GM23338 (cell line): ENCODE data around the gene PPP2R5B. TPM values are rescaled to one million over a fixed set of nuclear protein-coding genes. Genes with fewer than 3 reads are reported as not detected.

Source experiments
- ATAC-seq: fragments of 200-7000 bp; cut with Tn5 transposase; 3 replicates; pipeline ENCODE4 v1.9.1; 2020
- DNase-seq: peaks from one replicate; pipeline ENCODE4 v3.0.0-alpha.2; 2015; ENCODE audit warnings: low spot score
- H2AFZ ChIP-seq: fragments of 200-600 bp; sonication (generic); 2 replicates; pipeline ENCODE4 v1.8.0; 2016; ENCODE audit warnings: antibody characterized with exemption, mild to moderate bottlenecking, moderate library complexity
- H3F3A ChIP-seq: fragments of 200-600 bp; sonication (generic); replicated peaks from 2 replicates; pipeline ENCODE4 v1.8.0; 2017; ENCODE audit warnings: antibody characterized with exemption, mixed run types, low read depth
- H3K27ac ChIP-seq: fragments of 200-600 bp; sonication (generic); 2 replicates; pipeline ENCODE4 v1.6.1; 2016; ENCODE audit warnings: low read depth
- H3K27me3 ChIP-seq: fragments of 200-600 bp; sonication (generic); 2 replicates; pipeline ENCODE4 v1.8.0; 2016; ENCODE audit warnings: mild to moderate bottlenecking, mixed run types, moderate library complexity; ENCODE audit not compliant: insufficient read depth
- H3K36me3 ChIP-seq: fragments of 200-600 bp; sonication (generic); 2 replicates; pipeline ENCODE4 v1.8.0; 2016; ENCODE audit warnings: mild to moderate bottlenecking; ENCODE audit not compliant: insufficient read depth
- H3K4me1 ChIP-seq: fragments of 200-600 bp; sonication (generic); 2 replicates; pipeline ENCODE4 v1.8.0; 2016; ENCODE audit warnings: mild to moderate bottlenecking, moderate library complexity; ENCODE audit not compliant: insufficient read depth
- H3K4me2 ChIP-seq: fragments of 200-600 bp; sonication (generic); 2 replicates; pipeline ENCODE4 v1.7.1; 2017; ENCODE audit warnings: mixed run types
- H3K4me3 ChIP-seq: fragments of 200-600 bp; sonication (generic); 2 replicates; pipeline ENCODE4 v1.6.1; 2016; ENCODE audit warnings: mixed run types
- H3K79me2 ChIP-seq: fragments of 200-600 bp; sonication (generic); replicated peaks from 2 replicates; pipeline ENCODE4 v1.8.0; 2017; ENCODE audit warnings: mild to moderate bottlenecking; ENCODE audit not compliant: insufficient read depth
- H3K9me2 ChIP-seq: fragments of 200-600 bp; sonication (generic); 2 replicates; pipeline ENCODE4 v1.8.0; 2017; ENCODE audit not compliant: insufficient read depth
- H4K20me1 ChIP-seq: fragments of 200-600 bp; sonication (generic); replicated peaks from 2 replicates; pipeline ENCODE4 v1.8.0; 2017; ENCODE audit warnings: mild to moderate bottlenecking; ENCODE audit not compliant: insufficient read depth
- H3K27ac Mint-ChIP-seq: 2 replicates; pipeline ENCODE4 v1.8.0; 2020; ENCODE audit warnings: inconsistent platforms, mild to moderate bottlenecking, moderate library complexity, mixed read lengths
- H3K27me3 Mint-ChIP-seq: 3 replicates; pipeline ENCODE4 v1.8.0; 2022; ENCODE audit warnings: low read depth, mild to moderate bottlenecking, moderate library complexity, mixed read lengths, inconsistent platforms; ENCODE audit not compliant: insufficient read depth, poor library complexity
- H3K36me3 Mint-ChIP-seq: 3 replicates; pipeline ENCODE4 v1.8.0; 2021; ENCODE audit warnings: low read depth, mild to moderate bottlenecking, inconsistent platforms, moderate library complexity, mixed read lengths
- H3K4me1 Mint-ChIP-seq: 3 replicates; pipeline ENCODE4 v1.8.0; 2020; ENCODE audit warnings: mild to moderate bottlenecking, inconsistent platforms, mixed read lengths
- H3K4me3 Mint-ChIP-seq: 3 replicates; pipeline ENCODE4 v1.8.0; 2021; ENCODE audit warnings: moderate library complexity, mild to moderate bottlenecking, inconsistent platforms, mixed read lengths
- H3K9me3 Mint-ChIP-seq: 3 replicates; pipeline ENCODE4 v1.8.0; 2020; ENCODE audit warnings: moderate library complexity, mild to moderate bottlenecking, inconsistent platforms, mixed read lengths
- CREB1 ChIP-seq: fragments of 250-450 bp; sonication (Bioruptor Pico); IDR thresholded peaks from 2 replicates; pipeline ENCODE4 v1.5.0; 2020; ENCODE audit warnings: low read depth, mild to moderate bottlenecking, moderate library complexity
- EZH2 ChIP-seq: fragments of 200-600 bp; sonication (generic); IDR thresholded peaks from one replicate; pipeline ENCODE4 v1.8.0; 2017; ENCODE audit warnings: antibody characterized with exemption, mild to moderate bottlenecking, low read depth; ENCODE audit not compliant: unreplicated experiment
- JUNB ChIP-seq: IDR thresholded peaks from one replicate; pipeline ENCODE4 v1.6.1; 2016; ENCODE audit warnings: antibody characterized with exemption; ENCODE audit not compliant: unreplicated experiment
- NANOG ChIP-seq: IDR thresholded peaks from 2 replicates; pipeline ENCODE4 v1.6.1; 2016; ENCODE audit warnings: antibody characterized with exemption, borderline replicate concordance
- POLR2AphosphoS5 ChIP-seq: IDR thresholded peaks from 2 replicates; pipeline ENCODE4 v1.6.1; 2016; ENCODE audit warnings: antibody characterized with exemption, low read depth
- STAT1 ChIP-seq: IDR thresholded peaks from one replicate; pipeline ENCODE4 v1.6.1; 2016; ENCODE audit warnings: antibody characterized with exemption; ENCODE audit not compliant: unreplicated experiment
- ZNF114 ChIP-seq: fragments of 250-450 bp; sonication (Bioruptor Pico); IDR thresholded peaks from 2 replicates; pipeline ENCODE4 v1.5.0; 2020; ENCODE audit warnings: mild to moderate bottlenecking, moderate library complexity
- polyA plus RNA-seq: library from polyadenylated mRNA; unstranded; fragments of >200 nt; fragmentation: Nextera tagmentation; extraction: Ambion mirVana; gene quantifications from 2 replicates; pipeline ENCODE4 v1.2.1, GENCODE V29; 2016
- total RNA-seq: library from RNA; depleted of rRNA; stranded (reverse); fragments of >200 nt; shearing (Covaris generic); gene quantifications from 2 replicates; pipeline ENCODE4 v1.2.3, GENCODE V29; 2014
- TF ChIP-seq, protein P1 (sequence below): IDR thresholded peaks from one replicate; pipeline ENCODE4 v1.6.1; 2018; ENCODE audit warnings: antibody characterized with exemption; ENCODE audit not compliant: unreplicated experiment
- TF ChIP-seq, protein P2 (sequence below): IDR thresholded peaks from 2 replicates; pipeline ENCODE4 v1.6.1; 2016; ENCODE audit warnings: antibody characterized with exemption
- TF ChIP-seq, protein P3 (sequence below), 2 experiments: fragments of 200-600 bp in 1 of 2; sonication (generic) in 1 of 2; conservative IDR thresholded peaks; 2 replicates each; pipeline versions ENCODE4 v1.5.1 to v1.6.1; 2016 to 2017; ENCODE audit warnings: antibody characterized with exemption in 2 of 2, low read depth in 2 of 2, mild to moderate bottlenecking in 2 of 2, moderate library complexity in 1 of 2

PPP2R5B gene
- total and polyA plus RNA-seq, 2 experiments from 2014 or later = 2.8 to 5.8 TPM

DNA sequence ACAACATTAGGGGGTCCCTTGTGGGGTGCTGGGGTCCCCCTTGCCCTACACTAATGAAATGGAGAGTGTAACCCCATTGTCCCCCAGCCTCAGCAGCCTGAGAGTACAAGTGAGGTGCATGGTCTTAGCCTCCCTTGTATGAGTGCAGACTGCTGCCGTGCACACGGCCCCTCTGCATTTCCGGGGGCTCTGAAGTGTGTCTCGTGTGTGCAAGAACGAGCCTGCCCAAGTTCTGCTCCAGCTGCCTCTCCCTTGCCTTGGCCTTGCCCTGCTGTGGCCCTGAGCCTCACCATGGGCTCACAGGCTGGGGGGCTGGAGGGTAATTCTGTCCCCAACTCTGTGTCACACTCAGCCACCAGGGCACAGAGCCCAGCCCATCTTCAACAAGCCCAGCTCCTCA, 40.9 kb upstream of the PPP2R5B start:
- H3K4me2 ChIP-seq = no peak overlapping the region
- H3K27me3 ChIP-seq = no peaks in the 10 kb centered on the region
- ATAC-seq (no peak), DNase-seq (no peak)
- H4K20me1 ChIP-seq = no peaks in the 10 kb centered on the region
- H3K4me1 ChIP-seq = peaks cover 18% of the 10 kb centered on the region; the same call in 1 of the 2 replicates
- Mint-ChIP-seq H3K36me3 (no peaks in the 10 kb centered on the region), H3K9me3 (no peaks in the 10 kb centered on the region), H3K27me3 (peaks cover 4% of the 10 kb centered on the region), H3K27ac (no peak overlapping the region), H3K4me3 (no peak overlapping the region; the same call in 2 of the 3 replicates), H3K4me1 (peaks cover 23% of the 10 kb centered on the region)
- H3F3A ChIP-seq = 0 out of 2 replicates have a peak, but pooled peaks cover 5% of the 10 kb centered on the region
- no peak overlapping the region for H2AFZ ChIP-seq
- no peaks in the 10 kb centered on the region for H3K36me3 ChIP-seq
- TF ChIP-seq JUNB (no peak), EZH2 (no peak), POLR2AphosphoS5 (no peak), NANOG (no peak), ZNF114 (CRISPR knock-in tag) (no peak)
- no peak overlapping the region for H3K4me3 ChIP-seq
- no peaks in the 10 kb centered on the region for H3K79me2 ChIP-seq
- no peak overlapping the region for H3K27ac ChIP-seq
- H3K9me2 ChIP-seq = no peaks in the 10 kb centered on the region

DNA sequence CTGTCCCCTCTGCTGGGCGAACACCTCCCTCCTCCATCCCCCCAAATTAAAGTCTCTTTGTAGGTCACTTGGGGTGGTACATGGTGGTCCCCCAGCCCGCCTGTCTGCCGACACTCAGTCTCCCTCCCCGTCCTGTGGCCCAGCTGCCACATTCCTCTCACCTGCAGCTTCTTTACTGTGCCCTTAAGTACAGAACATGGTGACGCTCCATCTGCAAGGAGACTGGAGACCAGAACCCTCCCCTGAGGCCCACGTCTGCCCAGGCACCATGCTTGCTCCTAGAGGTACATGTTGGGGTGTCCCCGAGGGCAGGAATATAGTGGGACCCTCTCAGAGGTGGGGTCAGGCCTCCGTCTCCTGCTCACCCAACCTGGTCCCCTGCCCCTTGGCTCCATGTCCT, 40.5 kb upstream of the PPP2R5B start:
- Histone ChIP-seq H3K27me3 (no peaks in the 10 kb centered on the region), H3K9me2 (no peaks in the 10 kb centered on the region), H3F3A (0 out of 2 replicates have a peak, but pooled peaks cover 3% of the 10 kb centered on the region), H3K36me3 (no peaks in the 10 kb centered on the region), H3K27ac (no peak overlapping the region), H3K4me2 (no peak overlapping the region), H2AFZ (no peak overlapping the region), H3K79me2 (no peaks in the 10 kb centered on the region), H4K20me1 (no peaks in the 10 kb centered on the region), H3K4me1 (peaks cover 21% of the 10 kb centered on the region; the same call in 1 of the 2 replicates), H3K4me3 (no peak overlapping the region)
- peaks cover 25% of the 10 kb centered on the region for H3K4me1 Mint-ChIP-seq
- peaks cover 3% of the 10 kb centered on the region for H3K27me3 Mint-ChIP-seq
- no peak overlapping the region for H3K27ac Mint-ChIP-seq
- DNase-seq (no peak), ATAC-seq (no peak)
- no peak overlapping the region; the same call in 2 of the 3 replicates for H3K4me3 Mint-ChIP-seq
- no peaks in the 10 kb centered on the region for H3K36me3 Mint-ChIP-seq
- no peaks in the 10 kb centered on the region for H3K9me3 Mint-ChIP-seq
- TF ChIP-seq STAT1 (no peak), EZH2 (no peak), POLR2AphosphoS5 (no peak), ZNF114 (CRISPR knock-in tag) (no peak), JUNB (no peak), CREB1 (CRISPR knock-in tag) (no peak)
- TF ChIP-seq, protein P1, sequence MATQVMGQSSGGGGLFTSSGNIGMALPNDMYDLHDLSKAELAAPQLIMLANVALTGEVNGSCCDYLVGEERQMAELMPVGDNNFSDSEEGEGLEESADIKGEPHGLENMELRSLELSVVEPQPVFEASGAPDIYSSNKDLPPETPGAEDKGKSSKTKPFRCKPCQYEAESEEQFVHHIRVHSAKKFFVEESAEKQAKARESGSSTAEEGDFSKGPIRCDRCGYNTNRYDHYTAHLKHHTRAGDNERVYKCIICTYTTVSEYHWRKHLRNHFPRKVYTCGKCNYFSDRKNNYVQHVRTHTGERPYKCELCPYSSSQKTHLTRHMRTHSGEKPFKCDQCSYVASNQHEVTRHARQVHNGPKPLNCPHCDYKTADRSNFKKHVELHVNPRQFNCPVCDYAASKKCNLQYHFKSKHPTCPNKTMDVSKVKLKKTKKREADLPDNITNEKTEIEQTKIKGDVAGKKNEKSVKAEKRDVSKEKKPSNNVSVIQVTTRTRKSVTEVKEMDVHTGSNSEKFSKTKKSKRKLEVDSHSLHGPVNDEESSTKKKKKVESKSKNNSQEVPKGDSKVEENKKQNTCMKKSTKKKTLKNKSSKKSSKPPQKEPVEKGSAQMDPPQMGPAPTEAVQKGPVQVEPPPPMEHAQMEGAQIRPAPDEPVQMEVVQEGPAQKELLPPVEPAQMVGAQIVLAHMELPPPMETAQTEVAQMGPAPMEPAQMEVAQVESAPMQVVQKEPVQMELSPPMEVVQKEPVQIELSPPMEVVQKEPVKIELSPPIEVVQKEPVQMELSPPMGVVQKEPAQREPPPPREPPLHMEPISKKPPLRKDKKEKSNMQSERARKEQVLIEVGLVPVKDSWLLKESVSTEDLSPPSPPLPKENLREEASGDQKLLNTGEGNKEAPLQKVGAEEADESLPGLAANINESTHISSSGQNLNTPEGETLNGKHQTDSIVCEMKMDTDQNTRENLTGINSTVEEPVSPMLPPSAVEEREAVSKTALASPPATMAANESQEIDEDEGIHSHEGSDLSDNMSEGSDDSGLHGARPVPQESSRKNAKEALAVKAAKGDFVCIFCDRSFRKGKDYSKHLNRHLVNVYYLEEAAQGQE = no peak
- TF ChIP-seq, protein P2, sequence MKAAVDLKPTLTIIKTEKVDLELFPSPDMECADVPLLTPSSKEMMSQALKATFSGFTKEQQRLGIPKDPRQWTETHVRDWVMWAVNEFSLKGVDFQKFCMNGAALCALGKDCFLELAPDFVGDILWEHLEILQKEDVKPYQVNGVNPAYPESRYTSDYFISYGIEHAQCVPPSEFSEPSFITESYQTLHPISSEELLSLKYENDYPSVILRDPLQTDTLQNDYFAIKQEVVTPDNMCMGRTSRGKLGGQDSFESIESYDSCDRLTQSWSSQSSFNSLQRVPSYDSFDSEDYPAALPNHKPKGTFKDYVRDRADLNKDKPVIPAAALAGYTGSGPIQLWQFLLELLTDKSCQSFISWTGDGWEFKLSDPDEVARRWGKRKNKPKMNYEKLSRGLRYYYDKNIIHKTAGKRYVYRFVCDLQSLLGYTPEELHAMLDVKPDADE = no peak
- TF ChIP-seq, protein P3, sequence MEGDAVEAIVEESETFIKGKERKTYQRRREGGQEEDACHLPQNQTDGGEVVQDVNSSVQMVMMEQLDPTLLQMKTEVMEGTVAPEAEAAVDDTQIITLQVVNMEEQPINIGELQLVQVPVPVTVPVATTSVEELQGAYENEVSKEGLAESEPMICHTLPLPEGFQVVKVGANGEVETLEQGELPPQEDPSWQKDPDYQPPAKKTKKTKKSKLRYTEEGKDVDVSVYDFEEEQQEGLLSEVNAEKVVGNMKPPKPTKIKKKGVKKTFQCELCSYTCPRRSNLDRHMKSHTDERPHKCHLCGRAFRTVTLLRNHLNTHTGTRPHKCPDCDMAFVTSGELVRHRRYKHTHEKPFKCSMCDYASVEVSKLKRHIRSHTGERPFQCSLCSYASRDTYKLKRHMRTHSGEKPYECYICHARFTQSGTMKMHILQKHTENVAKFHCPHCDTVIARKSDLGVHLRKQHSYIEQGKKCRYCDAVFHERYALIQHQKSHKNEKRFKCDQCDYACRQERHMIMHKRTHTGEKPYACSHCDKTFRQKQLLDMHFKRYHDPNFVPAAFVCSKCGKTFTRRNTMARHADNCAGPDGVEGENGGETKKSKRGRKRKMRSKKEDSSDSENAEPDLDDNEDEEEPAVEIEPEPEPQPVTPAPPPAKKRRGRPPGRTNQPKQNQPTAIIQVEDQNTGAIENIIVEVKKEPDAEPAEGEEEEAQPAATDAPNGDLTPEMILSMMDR (conservative IDR thresholded peaks at IDR 0.05; ENCODE audit: low read depth in 2 of 2) = no peak
